ENCODE results near the gene NELL1.
A peak's percentile ranks its signal among the peaks of the same experiment; 100 is the strongest.

The NELL1 gene

GRCh38 chr11:21541187-21541751 lies 871.9 kb downstream of the NELL1 start:
- ATAC-seq (ENCODE audit: low read depth), result no peak
- Histone ChIP-seq H3K27ac (ENCODE audit: poor library complexity, severe bottlenecking) (no peak overlapping the region), H3K27me3 (ENCODE audit: insufficient read depth, poor library complexity, severe bottlenecking) (no peaks in the 10 kb centered on the region), H3K9me3 (ENCODE audit: severe bottlenecking) (no peaks in the 10 kb centered on the region), H3K36me3 (ENCODE audit: low read depth) (no peaks in the 10 kb centered on the region), H3K4me3 (ENCODE audit: severe bottlenecking) (no peak overlapping the region), H3K4me1 (ENCODE audit: insufficient read depth, poor library complexity, severe bottlenecking) (no peaks in the 10 kb centered on the region)
- TF ChIP-seq CTCF (IDR thresholded peaks at IDR 0.05; ENCODE audit: poor library complexity, severe bottlenecking), result no peak
- no peak for DNase-seq (ENCODE audit: low spot score)

GRCh38 chr11:21543901-21544300 lies 874.5 kb downstream of the NELL1 start:
- DNase-seq (ENCODE audit: low spot score), result no peak
- no peak overlapping the region for H3K27ac ChIP-seq (ENCODE audit: poor library complexity, severe bottlenecking)
- no peaks in the 10 kb centered on the region for H3K4me1 ChIP-seq (ENCODE audit: insufficient read depth, poor library complexity, severe bottlenecking)
- H3K9me3 ChIP-seq (ENCODE audit: severe bottlenecking), result no peaks in the 10 kb centered on the region
- no peak overlapping the region for H3K4me3 ChIP-seq (ENCODE audit: severe bottlenecking)
- H3K27me3 ChIP-seq (ENCODE audit: insufficient read depth, poor library complexity, severe bottlenecking), result no peaks in the 10 kb centered on the region
- H3K36me3 ChIP-seq (ENCODE audit: low read depth), result no peaks in the 10 kb centered on the region
- ATAC-seq (ENCODE audit: low read depth), result no peak
- TF ChIP-seq CTCF (IDR thresholded peaks at IDR 0.05; ENCODE audit: poor library complexity, severe bottlenecking), result no peak

- TF ChIP-seq CTCF (IDR thresholded peaks at IDR 0.05; ENCODE audit: poor library complexity, severe bottlenecking), result no peak
- no peak overlapping the region for H3K4me3 ChIP-seq (ENCODE audit: severe bottlenecking)
- DNase-seq (ENCODE audit: low spot score) (no peak), ATAC-seq (ENCODE audit: low read depth) (no peak)
- H3K27me3 ChIP-seq (ENCODE audit: insufficient read depth, poor library complexity, severe bottlenecking), result no peaks in the 10 kb centered on the region
- H3K36me3 ChIP-seq (ENCODE audit: low read depth), result no peaks in the 10 kb centered on the region
- no peak overlapping the region for H3K27ac ChIP-seq (ENCODE audit: poor library complexity, severe bottlenecking)
- no peaks in the 10 kb centered on the region for H3K4me1 ChIP-seq (ENCODE audit: insufficient read depth, poor library complexity, severe bottlenecking)
- no peaks in the 10 kb centered on the region for H3K9me3 ChIP-seq (ENCODE audit: severe bottlenecking)
Observed at GRCh38 chr11:21545699-21546098, 876.3 kb downstream of the NELL1 start.

GRCh38 chr11:21546703-21547102 lies 877.3 kb downstream of the NELL1 start:
- TF ChIP-seq CTCF (IDR thresholded peaks at IDR 0.05; ENCODE audit: poor library complexity, severe bottlenecking), result no peak
- Histone ChIP-seq H3K4me3 (ENCODE audit: severe bottlenecking) (no peak overlapping the region), H3K27me3 (ENCODE audit: insufficient read depth, poor library complexity, severe bottlenecking) (no peaks in the 10 kb centered on the region), H3K36me3 (ENCODE audit: low read depth) (no peaks in the 10 kb centered on the region), H3K4me1 (ENCODE audit: insufficient read depth, poor library complexity, severe bottlenecking) (no peaks in the 10 kb centered on the region), H3K27ac (ENCODE audit: poor library complexity, severe bottlenecking) (no peak overlapping the region), H3K9me3 (ENCODE audit: severe bottlenecking) (no peaks in the 10 kb centered on the region)
- DNase-seq (ENCODE audit: low spot score) (no peak), ATAC-seq (ENCODE audit: low read depth) (no peak)

GRCh38 chr11:21552911-21553310 lies 883.5 kb downstream of the NELL1 start:
- DNase-seq (ENCODE audit: low spot score), result no peak

More at GRCh38 chr11:21552911-21553310, 883.5 kb downstream of the NELL1 start:
- no peak for TF ChIP-seq CTCF (IDR thresholded peaks at IDR 0.05; ENCODE audit: poor library complexity, severe bottlenecking)
- H3K9me3 ChIP-seq (ENCODE audit: severe bottlenecking), result no peaks in the 10 kb centered on the region
- 0 out of 3 replicates have a peak, but pooled peaks have one; percentile 35 for ATAC-seq (ENCODE audit: low read depth)
- H3K4me3 ChIP-seq (ENCODE audit: severe bottlenecking), result no peak overlapping the region
- no peaks in the 10 kb centered on the region for H3K27me3 ChIP-seq (ENCODE audit: insufficient read depth, poor library complexity, severe bottlenecking)
- H3K4me1 ChIP-seq (ENCODE audit: insufficient read depth, poor library complexity, severe bottlenecking), result no peaks in the 10 kb centered on the region
- H3K27ac ChIP-seq (ENCODE audit: poor library complexity, severe bottlenecking), result no peak overlapping the region
- H3K36me3 ChIP-seq (ENCODE audit: low read depth), result no peaks in the 10 kb centered on the region

Measured in RWPE2 (cell line).